ENCODE measurements around the gene GLUD2.

The GLUD2 gene

DNA sequence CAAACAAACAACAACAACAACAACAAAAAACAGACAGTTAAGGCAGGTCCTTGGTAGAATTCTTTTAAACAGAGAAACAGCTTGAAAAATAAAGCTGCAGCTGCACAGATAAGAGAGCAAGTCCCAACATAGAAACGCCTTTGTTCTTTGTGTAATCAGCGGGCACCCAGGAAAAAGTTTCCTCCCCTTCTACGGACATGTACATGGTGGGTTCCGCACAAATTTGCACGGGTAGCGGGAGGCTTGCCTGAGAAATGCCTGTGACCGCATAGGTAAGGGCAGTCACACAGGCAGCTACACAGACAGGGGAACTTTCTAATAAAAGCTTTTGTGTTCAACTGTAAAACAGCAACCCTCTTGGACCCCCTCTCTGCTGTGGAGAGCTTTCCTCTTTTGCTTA, 36.2 kb upstream of the GLUD2 start:
- ChIA-PET CTCF (no interaction called here), POLR2A (ENCODE audit: low non-redundant PET) (no interaction called here)
- no peak for DNase-seq (ENCODE audit: low spot score)
- TF ChIP-seq, protein P1, sequence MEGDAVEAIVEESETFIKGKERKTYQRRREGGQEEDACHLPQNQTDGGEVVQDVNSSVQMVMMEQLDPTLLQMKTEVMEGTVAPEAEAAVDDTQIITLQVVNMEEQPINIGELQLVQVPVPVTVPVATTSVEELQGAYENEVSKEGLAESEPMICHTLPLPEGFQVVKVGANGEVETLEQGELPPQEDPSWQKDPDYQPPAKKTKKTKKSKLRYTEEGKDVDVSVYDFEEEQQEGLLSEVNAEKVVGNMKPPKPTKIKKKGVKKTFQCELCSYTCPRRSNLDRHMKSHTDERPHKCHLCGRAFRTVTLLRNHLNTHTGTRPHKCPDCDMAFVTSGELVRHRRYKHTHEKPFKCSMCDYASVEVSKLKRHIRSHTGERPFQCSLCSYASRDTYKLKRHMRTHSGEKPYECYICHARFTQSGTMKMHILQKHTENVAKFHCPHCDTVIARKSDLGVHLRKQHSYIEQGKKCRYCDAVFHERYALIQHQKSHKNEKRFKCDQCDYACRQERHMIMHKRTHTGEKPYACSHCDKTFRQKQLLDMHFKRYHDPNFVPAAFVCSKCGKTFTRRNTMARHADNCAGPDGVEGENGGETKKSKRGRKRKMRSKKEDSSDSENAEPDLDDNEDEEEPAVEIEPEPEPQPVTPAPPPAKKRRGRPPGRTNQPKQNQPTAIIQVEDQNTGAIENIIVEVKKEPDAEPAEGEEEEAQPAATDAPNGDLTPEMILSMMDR (conservative IDR thresholded peaks at IDR 0.05; ENCODE audit: low read depth), result no peak
- no peak overlapping the region for H3K27ac ChIP-seq

DNA sequence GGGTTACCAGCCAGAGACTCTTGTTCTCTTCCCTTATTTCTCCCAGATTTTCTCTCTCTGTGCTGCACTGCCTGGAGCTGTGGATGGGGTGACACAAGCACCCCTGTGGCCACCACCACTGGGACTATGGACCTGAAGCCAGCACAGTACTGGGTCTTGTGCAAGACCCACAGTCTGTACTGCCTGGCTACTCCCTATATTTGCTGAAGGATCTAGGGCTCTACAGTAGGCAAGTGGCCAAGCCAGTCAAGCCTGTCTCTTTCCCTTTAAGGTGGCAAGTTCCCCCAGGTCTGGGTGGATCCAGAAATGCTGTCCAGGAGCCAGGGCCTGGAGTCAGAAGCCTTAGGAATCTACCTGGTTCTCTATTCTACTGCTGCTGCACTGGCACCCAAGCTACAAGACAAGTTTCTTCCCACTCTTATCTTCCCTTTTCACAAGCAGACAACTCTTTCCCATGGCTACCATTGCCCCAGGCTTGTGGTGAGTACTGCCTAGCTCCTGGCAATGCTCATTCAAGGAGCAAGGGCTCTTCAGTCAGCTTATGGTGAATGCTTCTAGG, 33.4 kb upstream of the GLUD2 start:
- POLR2A ChIA-PET (ENCODE audit: low non-redundant PET), result no interaction called here
- H3K27ac ChIP-seq, result no peak overlapping the region
- CTCF ChIA-PET, result no interaction called here
- DNase-seq (ENCODE audit: low spot score), result no peak
- TF ChIP-seq, protein P1 (conservative IDR thresholded peaks at IDR 0.05; ENCODE audit: low read depth), result no peak

DNA sequence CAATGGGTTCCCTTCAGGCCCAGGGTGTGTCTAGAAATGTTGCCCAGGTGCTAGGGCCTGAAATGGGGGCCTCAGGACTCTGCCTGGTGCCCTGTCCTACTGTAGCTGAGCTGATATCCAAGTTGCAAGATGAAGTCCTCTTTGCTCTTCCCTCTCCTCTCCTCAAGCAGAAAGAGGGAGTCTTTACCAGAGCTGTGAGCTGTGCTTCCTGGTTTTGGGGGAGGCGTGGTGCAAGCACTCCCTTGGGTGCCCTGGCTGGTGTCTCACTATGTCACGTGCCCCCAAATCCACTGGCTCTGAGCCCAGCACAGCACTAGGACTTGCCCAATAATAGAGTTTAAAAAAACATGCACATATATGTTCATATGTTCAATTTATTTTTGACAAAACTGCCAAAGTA, 32.6 kb upstream of the GLUD2 start:
- TF ChIP-seq, protein P1 (conservative IDR thresholded peaks at IDR 0.05; ENCODE audit: low read depth), result no peak
- ChIA-PET POLR2A (ENCODE audit: low non-redundant PET) (no interaction called here), CTCF (no interaction called here)

DNA sequence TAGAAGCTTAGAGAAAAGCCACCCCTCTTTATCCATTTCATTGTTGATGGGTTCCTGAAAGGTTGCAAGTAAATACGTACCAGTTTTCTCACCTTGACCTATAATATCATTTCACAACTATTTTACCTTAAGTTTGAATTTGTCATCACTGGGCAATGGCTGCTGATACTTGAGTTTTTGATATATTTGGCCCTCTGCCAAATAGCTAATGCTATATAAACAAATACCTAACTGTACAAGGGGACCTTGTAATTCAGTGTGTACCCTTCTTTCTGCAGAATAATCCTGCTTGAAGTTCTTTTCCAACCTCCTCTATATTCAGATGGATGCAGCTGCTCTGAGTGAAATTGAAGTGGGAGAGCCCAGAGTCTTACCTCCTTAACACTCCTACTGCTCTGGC, 19.0 kb upstream of the GLUD2 start:
- no peak for DNase-seq (ENCODE audit: low spot score)
- TF ChIP-seq, protein P1 (conservative IDR thresholded peaks at IDR 0.05; ENCODE audit: low read depth), result no peak
- CTCF ChIA-PET, result no interaction called here
- no peak overlapping the region for H3K27ac ChIP-seq
- POLR2A ChIA-PET (ENCODE audit: low non-redundant PET), result no interaction called here

More for the DNA sequence above, 32.6 kb upstream of the GLUD2 start:
- H3K27ac ChIP-seq, result no peak overlapping the region
- DNase-seq (ENCODE audit: low spot score), result no peak

DNA sequence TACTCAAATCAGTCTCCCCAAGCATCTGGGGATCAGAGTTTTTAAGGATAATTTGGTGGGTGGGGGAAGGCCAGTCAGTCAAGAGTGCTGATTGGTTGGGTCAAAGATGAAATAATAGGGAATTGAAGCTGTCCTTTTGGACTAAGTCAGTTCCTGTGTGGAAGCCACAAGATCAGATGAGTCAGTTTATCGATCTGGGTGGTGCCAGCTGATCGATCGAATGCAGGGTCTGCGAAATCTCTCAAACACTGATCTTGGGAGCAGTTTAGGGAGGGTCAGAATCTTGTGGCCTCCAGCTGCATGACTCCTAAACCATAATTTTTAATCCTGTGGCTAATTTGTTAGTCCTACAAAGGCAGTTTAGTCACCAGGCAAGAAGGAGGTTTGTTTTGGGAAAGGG, 17.3 kb upstream of the GLUD2 start:
- CTCF ChIA-PET, result no interaction called here
- TF ChIP-seq, protein P1 (conservative IDR thresholded peaks at IDR 0.05; ENCODE audit: low read depth), result no peak
- no peak for DNase-seq (ENCODE audit: low spot score)
- H3K27ac ChIP-seq, result no peak overlapping the region
- POLR2A ChIA-PET (ENCODE audit: low non-redundant PET), result no interaction called here

DNA sequence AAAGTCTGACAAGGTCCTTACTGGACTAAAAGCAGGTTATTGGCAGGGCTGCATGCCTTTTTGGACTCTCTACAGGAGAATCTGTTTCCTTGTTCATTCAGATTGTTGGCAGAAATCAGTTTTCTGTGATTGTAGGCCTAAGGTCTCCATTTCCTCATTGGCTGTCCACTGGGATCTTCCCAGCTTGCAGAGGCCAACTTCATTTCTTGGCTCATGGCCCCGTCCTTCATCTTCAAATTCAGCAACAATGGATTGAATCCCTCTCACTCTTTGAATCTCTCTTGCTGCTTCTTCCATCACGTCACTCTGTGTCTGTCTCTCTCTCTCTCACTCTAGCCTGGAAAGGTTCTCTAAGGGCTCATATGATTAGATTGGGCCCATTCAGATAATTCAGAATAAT, 14.9 kb upstream of the GLUD2 start:
- ChIA-PET POLR2A (ENCODE audit: low non-redundant PET) (no interaction called here), CTCF (no interaction called here)
- TF ChIP-seq, protein P1 (conservative IDR thresholded peaks at IDR 0.05; ENCODE audit: low read depth), result no peak
- no peak for DNase-seq (ENCODE audit: low spot score)
- H3K27ac ChIP-seq, result no peak overlapping the region

DNA sequence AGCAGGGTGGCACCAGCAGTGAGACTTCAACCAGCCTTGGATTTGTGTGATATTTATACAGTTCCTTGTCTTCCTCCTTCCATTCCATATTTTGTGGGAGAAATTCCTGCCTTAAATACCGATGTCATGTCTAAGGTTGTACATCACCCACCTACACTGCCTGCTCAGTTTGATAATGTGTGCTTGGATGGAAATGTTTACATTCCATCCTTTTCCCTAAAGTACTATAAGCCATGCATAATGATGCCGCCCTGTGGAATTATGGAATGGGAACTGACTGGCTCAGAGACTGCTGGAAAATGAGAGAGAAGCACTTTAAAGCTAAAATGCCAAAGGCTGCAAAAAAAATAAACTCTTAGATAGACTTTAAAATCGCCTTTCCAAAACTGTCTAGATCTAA, 11.3 kb upstream of the GLUD2 start:
- POLR2A ChIA-PET (ENCODE audit: low non-redundant PET), result no interaction called here

More for the DNA sequence above, 11.3 kb upstream of the GLUD2 start:
- no peak for DNase-seq (ENCODE audit: low spot score)
- TF ChIP-seq, protein P1 (conservative IDR thresholded peaks at IDR 0.05; ENCODE audit: low read depth), result no peak
- H3K27ac ChIP-seq, result no peak overlapping the region
- CTCF ChIA-PET, result no interaction called here
